Activated B cell treated with CpG ODN at 0.5 μM for 24 hours (primary cell): ENCODE measurements around the gene TFCP2. TPM values are rescaled to one million over a fixed set of nuclear protein-coding genes. Genes with fewer than 3 reads are reported as not detected.

ENCODE experiments used
- ATAC-seq: fragments of 200-7000 bp; cut with Tn5 transposase; one replicate; pipeline ENCODE4 v1.10.0; 2021; ENCODE audit warnings: low read depth, mild to moderate bottlenecking, moderate library complexity
- CTCF ChIA-PET: fragments of 350-600 bp; sonication (Branson Sonifier 250); formaldehyde crosslinking; loops from one replicate; lab custom pipeline; 2021; ENCODE audit warnings: antibody characterized with exemption; lab: Charles Lee
- POLR2A ChIA-PET: fragments of 350-600 bp; sonication (Branson Sonifier 250); formaldehyde crosslinking; loops from one replicate; lab custom pipeline; 2021; ENCODE audit warnings: antibody characterized with exemption; lab: Charles Lee
- DNase-seq: peaks from one replicate; pipeline ENCODE4 v3.0.0; 2022
- H3K27ac Mint-ChIP-seq: one replicate; pipeline ENCODE4 v1.8.0; 2020; ENCODE audit warnings: mixed read lengths
- H3K27me3 Mint-ChIP-seq: one replicate; pipeline ENCODE4 v1.8.0; 2021; ENCODE audit warnings: mixed read lengths
- H3K36me3 Mint-ChIP-seq: one replicate; pipeline ENCODE4 v1.8.0; 2021; ENCODE audit warnings: low read depth, mixed read lengths
- H3K4me1 Mint-ChIP-seq: one replicate; pipeline ENCODE4 v1.8.0; 2021; ENCODE audit warnings: mixed read lengths
- H3K4me3 Mint-ChIP-seq: one replicate; pipeline ENCODE4 v1.8.0; 2020; ENCODE audit warnings: mild to moderate bottlenecking, mixed read lengths
- H3K9me3 Mint-ChIP-seq: one replicate; pipeline ENCODE4 v1.8.0; 2020; ENCODE audit warnings: mixed read lengths
- CTCF ChIP-seq: fragments of 200-600 bp; IDR thresholded peaks from one replicate; pipeline ENCODE4 v1.8.0; 2022; ENCODE audit warnings: antibody characterized with exemption, mild to moderate bottlenecking
- intact Hi-C: fragments of 100-400 bp; cut with micrococcal nuclease; formaldehyde crosslinking; loops from one replicate; pipeline ENCODE4 v1.15.1; 2024
- total RNA-seq: library from RNA; stranded (reverse); gene quantifications from 2 replicates; pipeline ENCODE4 v1.2.3, GENCODE V29; 2022

Gene TFCP2
- total RNA-seq, 1 donor from 2014 or later, result 36.7 TPM

- ChIA-PET CTCF (no interaction called here), POLR2A (no interaction called here)
- Mint-ChIP-seq H3K9me3 (no peaks in the 10 kb centered on the region), H3K27me3 (no peaks in the 10 kb centered on the region), H3K36me3 (peaks cover 17% of the 10 kb centered on the region), H3K27ac (no peak overlapping the region), H3K4me1 (peaks cover 3% of the 10 kb centered on the region), H3K4me3 (no peak overlapping the region)
- ATAC-seq, result no peak
- no peak for TF ChIP-seq CTCF
- intact Hi-C loops, result no loop called here
- no peak for DNase-seq
Observed at GRCh38 chr12:51124504-51124903, 48.4 kb downstream of the TFCP2 start.

DNA sequence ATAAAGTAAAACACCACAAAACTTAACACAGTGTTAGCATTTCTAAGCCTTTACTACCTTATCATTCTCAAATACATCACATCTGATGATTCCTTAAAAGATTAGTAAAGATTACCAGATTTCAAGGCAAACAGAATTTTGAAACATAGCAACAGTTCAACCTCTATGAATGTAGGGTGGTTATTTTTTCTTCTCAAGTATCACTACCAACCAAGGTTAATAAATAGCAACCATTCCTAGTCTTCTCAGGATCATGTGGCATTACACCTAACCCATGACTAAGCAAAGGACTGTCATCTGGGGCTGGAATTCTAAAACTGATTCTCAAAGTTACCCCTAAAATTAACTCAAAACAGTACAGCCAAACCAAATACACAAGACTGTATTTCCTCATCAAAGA is 50.1 kb downstream of the TFCP2 start:
- POLR2A ChIA-PET, result no interaction called here
- Mint-ChIP-seq H3K9me3 (no peaks in the 10 kb centered on the region), H3K36me3 (peaks cover 25% of the 10 kb centered on the region), H3K4me3 (no peak overlapping the region), H3K27ac (no peak overlapping the region), H3K4me1 (no peaks in the 10 kb centered on the region), H3K27me3 (no peaks in the 10 kb centered on the region)
- CTCF ChIA-PET, result no interaction called here
- ATAC-seq, result no peak
- no peak for DNase-seq
- TF ChIP-seq CTCF, result no peak
- intact Hi-C loops, result no loop called here

- H3K9me3 Mint-ChIP-seq, result no peaks in the 10 kb centered on the region
- ChIA-PET POLR2A (no interaction called here), CTCF (no interaction called here)
- no peak for DNase-seq
- intact Hi-C loops, result no loop called here
- ATAC-seq, result no peak
- no peak overlapping the region for H3K27ac Mint-ChIP-seq
- H3K4me1 Mint-ChIP-seq, result no peaks in the 10 kb centered on the region
- TF ChIP-seq CTCF, result no peak
- no peaks in the 10 kb centered on the region for H3K27me3 Mint-ChIP-seq
- peaks cover 38% of the 10 kb centered on the region for H3K36me3 Mint-ChIP-seq
- H3K4me3 Mint-ChIP-seq, result no peak overlapping the region
Observed at GRCh38 chr12:51118706-51119105, 54.2 kb downstream of the TFCP2 start.

DNA sequence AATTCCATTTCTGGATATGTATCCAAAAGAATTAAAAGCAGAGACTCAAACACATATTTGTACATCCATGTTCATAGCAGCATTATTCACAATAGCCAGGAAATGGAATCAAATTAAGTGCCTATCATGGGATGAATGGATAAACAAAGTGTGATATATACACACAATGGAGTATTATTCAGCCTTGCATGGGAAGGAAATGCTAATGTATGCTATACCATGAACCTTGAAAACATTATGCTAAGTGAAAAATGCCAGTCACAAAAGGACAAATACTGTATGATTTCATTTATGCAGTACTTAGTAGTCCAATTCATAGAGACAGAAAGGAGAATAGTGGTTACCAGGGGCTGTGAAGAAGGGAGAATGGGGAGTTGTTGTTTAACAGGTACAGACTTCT is 57.4 kb downstream of the TFCP2 start:
- no peaks in the 10 kb centered on the region for H3K9me3 Mint-ChIP-seq
- DNase-seq (no peak), ATAC-seq (no peak)
- no peak overlapping the region for H3K27ac Mint-ChIP-seq
- POLR2A ChIA-PET, result no interaction called here
- no peak overlapping the region for H3K4me3 Mint-ChIP-seq
- CTCF ChIA-PET, result no interaction called here
- no peaks in the 10 kb centered on the region for H3K27me3 Mint-ChIP-seq
- intact Hi-C loops, result no loop called here
- no peak for TF ChIP-seq CTCF
- H3K4me1 Mint-ChIP-seq, result no peaks in the 10 kb centered on the region
- H3K36me3 Mint-ChIP-seq, result peaks cover 61% of the 10 kb centered on the region

GRCh38 chr12:51108136-51108535 is 64.8 kb downstream of the TFCP2 start:
- ChIA-PET CTCF (no interaction called here), POLR2A (interaction anchor here (0.6 kb wide), 1 partner anchor 98 kb away, joined by 6 read pairs; no protein-coding TSS in a partner anchor)
- ATAC-seq (no peak), DNase-seq (no peak)
- Mint-ChIP-seq H3K36me3 (peaks cover 73% of the 10 kb centered on the region), H3K27me3 (no peaks in the 10 kb centered on the region), H3K27ac (no peak overlapping the region), H3K9me3 (no peaks in the 10 kb centered on the region), H3K4me3 (no peak overlapping the region), H3K4me1 (no peaks in the 10 kb centered on the region)
- intact Hi-C loops, result no loop called here
- no peak for TF ChIP-seq CTCF
